ENCODE measurements around the gene MACF1. TPM values are rescaled to one million over a fixed set of nuclear protein-coding genes. Genes with fewer than 3 reads are reported as not detected.

MACF1 gene
- total RNA-seq, 1 donor from 2014 or later: 301 TPM

GRCh38 chr1:39394059-39394458 lies 189.6 kb downstream of the MACF1 start:
- no peaks in the 10 kb centered on the region for H3K9me3 Mint-ChIP-seq
- H3K27ac Mint-ChIP-seq: peak overlapping the region; percentile 99

GRCh38 chr1:39394598-39394997 lies 190.1 kb downstream of the MACF1 start:
- no peak for TF ChIP-seq CTCF (IDR thresholded peaks at IDR 0.05; ENCODE audit: unreplicated experiment)
- Mint-ChIP-seq H3K4me1 (peaks cover 77% of the 10 kb centered on the region), H3K27ac (peak overlapping the region; percentile 99), H3K27me3 (ENCODE audit: low read depth) (no peaks in the 10 kb centered on the region), H3K4me3 (no peak overlapping the region), H3K36me3 (peaks cover 8% of the 10 kb centered on the region), H3K9me3 (no peaks in the 10 kb centered on the region)
- no peak for DNase-seq (ENCODE audit: low spot score in 2 of 2, unreplicated experiment in 2 of 2)

More at GRCh38 chr1:39394059-39394458, 189.6 kb downstream of the MACF1 start:
- no peak for TF ChIP-seq CTCF (IDR thresholded peaks at IDR 0.05; ENCODE audit: unreplicated experiment)
- Mint-ChIP-seq H3K4me1 (peaks cover 75% of the 10 kb centered on the region), H3K36me3 (peaks cover 8% of the 10 kb centered on the region), H3K27me3 (ENCODE audit: low read depth) (no peaks in the 10 kb centered on the region), H3K4me3 (no peak overlapping the region)
- DNase-seq (ENCODE audit: low spot score in 2 of 2, unreplicated experiment in 2 of 2): no peak

GRCh38 chr1:39395357-39395831 lies 190.9 kb downstream of the MACF1 start:
- Mint-ChIP-seq H3K9me3 (no peaks in the 10 kb centered on the region), H3K36me3 (peaks cover 1% of the 10 kb centered on the region), H3K4me3 (no peak overlapping the region), H3K27me3 (ENCODE audit: low read depth) (no peaks in the 10 kb centered on the region), H3K4me1 (peaks cover 81% of the 10 kb centered on the region), H3K27ac (peak overlapping the region; percentile 99)
- TF ChIP-seq CTCF (IDR thresholded peaks at IDR 0.05; ENCODE audit: unreplicated experiment): no peak
- DNase-seq (ENCODE audit: low spot score in 2 of 2, unreplicated experiment in 2 of 2): no peak

- Mint-ChIP-seq H3K27ac (peak overlapping the region; percentile 99), H3K9me3 (no peaks in the 10 kb centered on the region), H3K4me1 (peaks cover 75% of the 10 kb centered on the region), H3K36me3 (no peaks in the 10 kb centered on the region), H3K4me3 (no peak overlapping the region), H3K27me3 (ENCODE audit: low read depth) (no peaks in the 10 kb centered on the region)
- no peak for TF ChIP-seq CTCF (IDR thresholded peaks at IDR 0.05; ENCODE audit: unreplicated experiment)
- DNase-seq (ENCODE audit: low spot score in 2 of 2, unreplicated experiment in 2 of 2): no peak
Measured at GRCh38 chr1:39396671-39397070, 192.2 kb downstream of the MACF1 start.

GRCh38 chr1:39397487-39397886 lies 193.0 kb downstream of the MACF1 start:
- H3K36me3 Mint-ChIP-seq: no peaks in the 10 kb centered on the region
- H3K4me3 Mint-ChIP-seq: no peak overlapping the region

More at GRCh38 chr1:39397487-39397886, 193.0 kb downstream of the MACF1 start:
- H3K27ac Mint-ChIP-seq: peak overlapping the region; percentile 99
- TF ChIP-seq CTCF (IDR thresholded peaks at IDR 0.05; ENCODE audit: unreplicated experiment): no peak
- no peaks in the 10 kb centered on the region for H3K9me3 Mint-ChIP-seq
- DNase-seq (ENCODE audit: low spot score in 2 of 2, unreplicated experiment in 2 of 2): no peak
- H3K27me3 Mint-ChIP-seq (ENCODE audit: low read depth): no peaks in the 10 kb centered on the region
- peaks cover 67% of the 10 kb centered on the region for H3K4me1 Mint-ChIP-seq
